Neural progenitor cell (in vitro differentiated cells): ENCODE data around the gene UROD. TPM values are rescaled to one million over a fixed set of nuclear protein-coding genes. Genes with fewer than 3 reads are reported as not detected.

Experiments
- DNase-seq: peaks from one replicate; pipeline ENCODE4 v3.0.0-alpha.2; 2016; ENCODE audit warnings: low spot score
- H2AFZ ChIP-seq: fragments of 200-600 bp; sonication (generic); replicated peaks from 2 replicates; pipeline ENCODE4 v1.6.1; 2016; ENCODE audit warnings: antibody characterized with exemption
- H3F3A ChIP-seq: fragments of 200-600 bp; sonication (generic); 2 replicates; pipeline ENCODE4 v1.6.1; 2016; ENCODE audit warnings: antibody characterized with exemption, low read depth
- H3K27ac ChIP-seq: fragments of 200-600 bp; sonication (generic); 2 replicates; pipeline ENCODE4 v1.5.1; 2016; ENCODE audit warnings: mild to moderate bottlenecking
- H3K27me3 ChIP-seq: fragments of 200-600 bp; sonication (generic); 2 replicates; pipeline ENCODE4 v1.6.1; 2016; ENCODE audit warnings: mild to moderate bottlenecking, moderate library complexity
- H3K36me3 ChIP-seq: fragments of 200-600 bp; sonication (generic); 2 replicates; pipeline ENCODE4 v1.5.1; 2016
- H3K4me1 ChIP-seq: fragments of 200-600 bp; sonication (generic); 2 replicates; pipeline ENCODE4 v1.6.1; 2016; ENCODE audit warnings: mixed run types
- H3K4me2 ChIP-seq: fragments of 200-600 bp; sonication (generic); 2 replicates; pipeline ENCODE4 v1.6.1; 2016
- H3K4me3 ChIP-seq: fragments of 200-600 bp; sonication (generic); 2 replicates; pipeline ENCODE4 v1.5.1; 2016
- H3K79me2 ChIP-seq: fragments of 200-600 bp; sonication (generic); 2 replicates; pipeline ENCODE4 v1.6.1; 2016; ENCODE audit warnings: low read depth
- H3K9ac ChIP-seq: fragments of 200-600 bp; sonication (generic); 2 replicates; pipeline ENCODE4 v1.6.1; 2016
- H3K9me3 ChIP-seq: fragments of 200-600 bp; sonication (generic); 2 replicates; pipeline ENCODE4 v1.5.1; 2016; ENCODE audit warnings: low read depth
- H4K20me1 ChIP-seq: fragments of 200-600 bp; sonication (generic); 2 replicates; pipeline ENCODE4 v1.6.1; 2016; ENCODE audit warnings: low read depth
- H3K27ac Mint-ChIP-seq: 3 replicates; pipeline ENCODE4 v1.8.0; 2021; ENCODE audit warnings: mixed read lengths
- H3K27me3 Mint-ChIP-seq: 2 replicates; pipeline ENCODE4 v1.8.0; 2022; ENCODE audit warnings: low read depth, mild to moderate bottlenecking, inconsistent platforms, moderate library complexity, mixed read lengths; ENCODE audit not compliant: insufficient read depth
- H3K36me3 Mint-ChIP-seq: 3 replicates; pipeline ENCODE4 v1.8.0; 2021; ENCODE audit warnings: mixed read lengths
- H3K4me1 Mint-ChIP-seq: 3 replicates; pipeline ENCODE4 v1.8.0; 2021; ENCODE audit warnings: mixed read lengths
- H3K4me3 Mint-ChIP-seq: 3 replicates; pipeline ENCODE4 v1.8.0; 2021; ENCODE audit warnings: mild to moderate bottlenecking, moderate library complexity, mixed read lengths
- H3K9me3 Mint-ChIP-seq: 3 replicates; pipeline ENCODE4 v1.8.0; 2020; ENCODE audit warnings: mixed read lengths
- CTCF ChIP-seq: fragments of 200-600 bp; sonication (generic); IDR thresholded peaks from 2 replicates; pipeline ENCODE4 v1.5.1; 2017; ENCODE audit warnings: antibody characterized with exemption, mild to moderate bottlenecking
- EZH2 ChIP-seq: fragments of 200-600 bp; sonication (generic); IDR thresholded peaks from 2 replicates; pipeline ENCODE4 v1.6.1; 2017; ENCODE audit warnings: antibody characterized with exemption, mild to moderate bottlenecking, moderate library complexity
- EZH2phosphoT487 ChIP-seq: fragments of 200-600 bp; sonication (generic); IDR thresholded peaks from 2 replicates; pipeline ENCODE4 v1.6.1; 2017; ENCODE audit warnings: antibody characterized with exemption
- total RNA-seq: library from RNA; depleted of rRNA; stranded (reverse); fragments of >200 nt; gene quantifications from 2 replicates; pipeline ENCODE4 v1.2.3, GENCODE V29; 2015; ENCODE audit warnings: low replicate concordance

The UROD gene
- total RNA-seq, 1 donor from 2014 or later, result 46.5 TPM

DNA sequence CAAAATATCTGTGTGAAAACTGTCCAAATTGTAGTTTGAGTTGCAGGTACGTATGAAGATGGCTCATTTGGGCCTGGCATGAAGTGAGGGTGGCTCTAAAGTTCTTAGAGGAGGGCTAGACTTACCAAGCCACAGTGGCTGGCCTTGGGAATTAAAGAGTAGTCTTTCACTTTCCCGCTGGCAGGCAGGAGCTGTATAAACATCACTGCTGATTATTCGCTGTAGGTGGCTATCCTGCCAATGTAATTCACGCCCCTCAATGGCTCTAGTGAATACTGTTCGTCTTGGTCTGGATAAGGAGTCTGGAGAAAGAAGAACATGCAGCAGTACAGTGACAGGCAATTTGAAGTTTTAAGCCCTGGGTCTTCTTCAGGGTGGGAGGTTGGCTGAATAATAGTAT lies 31.0 kb downstream of the UROD start:
- no peak for DNase-seq
- TF ChIP-seq EZH2 (no peak), EZH2phosphoT487 (no peak), CTCF (no peak)
- H3K4me1 Mint-ChIP-seq, result no peaks in the 10 kb centered on the region
- no peaks in the 10 kb centered on the region for H3K27me3 Mint-ChIP-seq
- H3K4me3 ChIP-seq, result no peak overlapping the region
- H3K27me3 ChIP-seq, result no peaks in the 10 kb centered on the region
- H3K79me2 ChIP-seq, result no peaks in the 10 kb centered on the region
- no peak overlapping the region for H3K4me2 ChIP-seq
- no peak overlapping the region for H3K27ac ChIP-seq
- H2AFZ ChIP-seq, result no peak overlapping the region
- H3K36me3 Mint-ChIP-seq, result peaks cover 3% of the 10 kb centered on the region
- H3K4me3 Mint-ChIP-seq, result no peak overlapping the region
- no peak overlapping the region for H3K27ac Mint-ChIP-seq
- no peaks in the 10 kb centered on the region for H3K9me3 ChIP-seq
- no peaks in the 10 kb centered on the region for H3K4me1 ChIP-seq
- no peak overlapping the region for H3K9ac ChIP-seq
- H3K36me3 ChIP-seq, result no peaks in the 10 kb centered on the region
- H4K20me1 ChIP-seq, result no peaks in the 10 kb centered on the region
- no peaks in the 10 kb centered on the region for H3F3A ChIP-seq
- H3K9me3 Mint-ChIP-seq, result no peaks in the 10 kb centered on the region

DNA sequence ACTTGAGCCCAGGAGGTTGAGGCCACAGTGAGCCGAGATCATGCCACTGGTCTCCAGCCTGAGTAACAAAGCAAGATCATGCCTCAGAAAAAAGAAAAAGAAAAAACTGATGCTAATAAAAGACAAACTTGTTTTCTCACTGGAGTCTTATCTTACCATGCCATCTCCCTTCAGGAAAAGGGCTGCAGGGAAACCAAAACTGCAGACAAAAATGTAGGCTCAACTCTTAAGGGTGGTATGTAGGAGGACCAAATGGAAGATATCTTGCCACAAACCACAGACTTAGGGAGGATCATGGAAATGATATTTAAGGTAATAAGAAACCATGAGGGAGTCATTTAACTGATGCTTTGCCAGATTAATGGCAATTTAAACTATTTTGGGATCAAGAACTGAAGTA lies 32.9 kb downstream of the UROD start:
- H2AFZ ChIP-seq, result no peak overlapping the region
- H3K27ac Mint-ChIP-seq, result no peak overlapping the region

GRCh38 chr1:45047032-45047431 lies 35.0 kb downstream of the UROD start:
- no peaks in the 10 kb centered on the region for H3K9me3 Mint-ChIP-seq
- no peaks in the 10 kb centered on the region for H3K4me1 Mint-ChIP-seq
- no peak overlapping the region for H3K27ac ChIP-seq
- H3K9ac ChIP-seq, result no peak overlapping the region
- no peak for DNase-seq
- H3K4me3 ChIP-seq, result no peak overlapping the region
- H3K4me1 ChIP-seq, result no peaks in the 10 kb centered on the region
- H4K20me1 ChIP-seq, result no peaks in the 10 kb centered on the region
- no peaks in the 10 kb centered on the region for H3K79me2 ChIP-seq
- H3K9me3 ChIP-seq, result no peaks in the 10 kb centered on the region
- no peaks in the 10 kb centered on the region for H3K27me3 Mint-ChIP-seq
- H3K4me2 ChIP-seq, result no peak overlapping the region
- H3F3A ChIP-seq, result no peaks in the 10 kb centered on the region
- no peak overlapping the region for H3K27ac Mint-ChIP-seq
- H3K36me3 ChIP-seq, result no peaks in the 10 kb centered on the region
- H2AFZ ChIP-seq, result no peak overlapping the region
- no peaks in the 10 kb centered on the region for H3K36me3 Mint-ChIP-seq
- H3K27me3 ChIP-seq, result no peaks in the 10 kb centered on the region
- TF ChIP-seq EZH2 (no peak), EZH2phosphoT487 (no peak), CTCF (no peak)
- H3K4me3 Mint-ChIP-seq, result no peak overlapping the region

More for the DNA sequence above, 32.9 kb downstream of the UROD start:
- H3K27ac ChIP-seq, result no peak overlapping the region
- H3K27me3 Mint-ChIP-seq, result no peaks in the 10 kb centered on the region
- H3K36me3 ChIP-seq, result no peaks in the 10 kb centered on the region
- H3K79me2 ChIP-seq, result no peaks in the 10 kb centered on the region
- H3K9ac ChIP-seq, result no peak overlapping the region
- H4K20me1 ChIP-seq, result no peaks in the 10 kb centered on the region
- no peak for DNase-seq
- H3K4me1 Mint-ChIP-seq, result no peaks in the 10 kb centered on the region
- TF ChIP-seq EZH2phosphoT487, result no peak
- TF ChIP-seq EZH2, result no peak
- no peak for TF ChIP-seq CTCF
- no peaks in the 10 kb centered on the region for H3K36me3 Mint-ChIP-seq
- no peaks in the 10 kb centered on the region for H3K27me3 ChIP-seq
- H3K9me3 ChIP-seq, result no peaks in the 10 kb centered on the region
- no peaks in the 10 kb centered on the region for H3F3A ChIP-seq
- H3K4me2 ChIP-seq, result no peak overlapping the region
- H3K4me3 Mint-ChIP-seq, result no peak overlapping the region
- no peaks in the 10 kb centered on the region for H3K9me3 Mint-ChIP-seq
- H3K4me1 ChIP-seq, result no peaks in the 10 kb centered on the region
- H3K4me3 ChIP-seq, result no peak overlapping the region
